ENCODE data around the gene TBX1.

DNA sequence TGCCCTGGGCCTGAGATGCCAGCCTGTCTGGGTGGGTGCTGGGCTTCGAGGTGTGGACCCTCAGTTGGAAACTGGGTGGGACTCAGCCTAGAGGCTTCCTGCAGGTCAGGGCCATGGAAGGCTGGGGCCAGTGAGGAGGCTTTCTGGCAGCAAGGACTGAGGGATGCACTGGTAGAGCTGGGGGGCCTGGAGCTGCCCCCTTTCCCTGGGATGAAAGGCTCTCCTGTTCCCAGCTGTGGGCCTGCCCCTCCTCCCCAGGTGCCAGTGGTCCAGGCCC lies 43.8 kb upstream of the TBX1 start:
- TF ChIP-seq, protein P1, sequence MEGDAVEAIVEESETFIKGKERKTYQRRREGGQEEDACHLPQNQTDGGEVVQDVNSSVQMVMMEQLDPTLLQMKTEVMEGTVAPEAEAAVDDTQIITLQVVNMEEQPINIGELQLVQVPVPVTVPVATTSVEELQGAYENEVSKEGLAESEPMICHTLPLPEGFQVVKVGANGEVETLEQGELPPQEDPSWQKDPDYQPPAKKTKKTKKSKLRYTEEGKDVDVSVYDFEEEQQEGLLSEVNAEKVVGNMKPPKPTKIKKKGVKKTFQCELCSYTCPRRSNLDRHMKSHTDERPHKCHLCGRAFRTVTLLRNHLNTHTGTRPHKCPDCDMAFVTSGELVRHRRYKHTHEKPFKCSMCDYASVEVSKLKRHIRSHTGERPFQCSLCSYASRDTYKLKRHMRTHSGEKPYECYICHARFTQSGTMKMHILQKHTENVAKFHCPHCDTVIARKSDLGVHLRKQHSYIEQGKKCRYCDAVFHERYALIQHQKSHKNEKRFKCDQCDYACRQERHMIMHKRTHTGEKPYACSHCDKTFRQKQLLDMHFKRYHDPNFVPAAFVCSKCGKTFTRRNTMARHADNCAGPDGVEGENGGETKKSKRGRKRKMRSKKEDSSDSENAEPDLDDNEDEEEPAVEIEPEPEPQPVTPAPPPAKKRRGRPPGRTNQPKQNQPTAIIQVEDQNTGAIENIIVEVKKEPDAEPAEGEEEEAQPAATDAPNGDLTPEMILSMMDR (IDR thresholded peaks at IDR 0.05) = no peak
- TF ChIP-seq ZFX (IDR thresholded peaks at IDR 0.05; ENCODE audit: borderline replicate concordance) = no peak

Data from 22Rv1 (cell line).